Skeletal muscle tissue (tissue), 2 donors: ENCODE measurements around the gene TMEM9B. TPM values are rescaled to one million over a fixed set of nuclear protein-coding genes. Genes with fewer than 3 reads are reported as not detected.

Experiments
- small RNA-seq: library from RNA; depleted of rRNA; stranded (forward); fragments of <200 nt; gene quantifications from one replicate; pipeline ENCODE3, GENCODE V24; 2014
- total RNA-seq: library from RNA; depleted of rRNA; stranded (reverse); fragments of >200 nt; gene quantifications from one replicate; pipeline ENCODE4 v1.2.3, GENCODE V29; 2014

TMEM9B gene
- total RNA-seq, 1 donor from 2014 or later: 27.1 TPM

Small RNAs within 50 kb of the gene (small RNA-seq; reads per million reads assigned to genes)
- gene RF00019: not detected

Other genes with a start within 250 kb of the TMEM9B start
- gene AKIP1, start 53.3 kb downstream of the TMEM9B start, total RNA-seq: 23.0 TPM
- gene C11orf16, start 31.5 kb downstream of the TMEM9B start, total RNA-seq: not detected
- gene ASCL3, start 21.4 kb downstream of the TMEM9B start, total RNA-seq: not detected
- 1.0 TPM for gene NRIP3, start 39.6 kb upstream of the TMEM9B start, total RNA-seq
- gene SCUBE2, start 127.2 kb upstream of the TMEM9B start, total RNA-seq: 37.1 TPM